Suprapubic skin (tissue), 4 donors: ENCODE results near the gene NEK10.

Source experiments
- POLR2A ChIP-seq, 2 donors: fragments of 450-650 bp; IDR thresholded peaks; one replicate each; pipeline ENCODE4 v1.6.1; 2017; ENCODE audit warnings: antibody characterized with exemption in 2 of 2, mild to moderate bottlenecking in 2 of 2, moderate library complexity in 2 of 2
- POLR2AphosphoS5 ChIP-seq, 3 donors: sonication (generic); formaldehyde crosslinking; IDR thresholded peaks; one replicate each; pipeline ENCODE4 v1.6.1; 2017; ENCODE audit warnings: antibody characterized with exemption in 3 of 3
- TF ChIP-seq, protein P1 (sequence below), 2 donors: fragments of 200-600 bp in 1 of 2; fragments of 450-650 bp in 1 of 2; sonication (generic) in 1 of 2; IDR thresholded peaks; one replicate each; pipeline ENCODE4 v1.5.1; 2016 to 2019; ENCODE audit warnings: antibody characterized with exemption in 2 of 2, mild to moderate bottlenecking in 1 of 2, moderate library complexity in 1 of 2

DNA sequence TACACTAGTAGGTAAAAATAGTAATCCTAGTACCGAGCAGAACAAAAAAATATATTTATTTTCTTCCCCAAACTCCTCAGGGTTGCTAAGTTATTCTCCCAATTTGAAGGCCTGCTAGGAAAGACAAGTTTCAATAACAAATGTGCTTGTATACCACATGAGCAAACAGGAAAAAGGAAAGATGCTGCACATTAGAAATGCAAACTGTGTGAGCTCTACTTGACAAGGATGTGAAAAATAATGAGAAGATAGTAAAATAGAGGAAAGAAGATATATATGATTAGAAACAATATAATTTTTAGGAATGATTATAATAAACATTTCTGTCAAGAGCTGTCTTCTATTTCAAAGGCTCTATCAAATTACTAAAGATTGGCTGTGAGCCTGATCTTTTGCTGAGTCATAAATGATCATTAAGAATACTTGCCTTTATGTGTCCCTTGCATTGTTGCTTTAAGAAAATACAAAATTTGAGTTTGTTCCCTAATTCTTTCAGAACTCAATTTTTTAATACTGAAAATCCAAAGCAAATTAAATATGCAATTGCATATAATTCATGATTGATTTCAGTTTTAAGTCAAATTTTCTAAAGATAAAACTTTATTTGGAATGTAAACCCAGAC, 174.2 kb downstream of the NEK10 start:
- TF ChIP-seq, protein P1, sequence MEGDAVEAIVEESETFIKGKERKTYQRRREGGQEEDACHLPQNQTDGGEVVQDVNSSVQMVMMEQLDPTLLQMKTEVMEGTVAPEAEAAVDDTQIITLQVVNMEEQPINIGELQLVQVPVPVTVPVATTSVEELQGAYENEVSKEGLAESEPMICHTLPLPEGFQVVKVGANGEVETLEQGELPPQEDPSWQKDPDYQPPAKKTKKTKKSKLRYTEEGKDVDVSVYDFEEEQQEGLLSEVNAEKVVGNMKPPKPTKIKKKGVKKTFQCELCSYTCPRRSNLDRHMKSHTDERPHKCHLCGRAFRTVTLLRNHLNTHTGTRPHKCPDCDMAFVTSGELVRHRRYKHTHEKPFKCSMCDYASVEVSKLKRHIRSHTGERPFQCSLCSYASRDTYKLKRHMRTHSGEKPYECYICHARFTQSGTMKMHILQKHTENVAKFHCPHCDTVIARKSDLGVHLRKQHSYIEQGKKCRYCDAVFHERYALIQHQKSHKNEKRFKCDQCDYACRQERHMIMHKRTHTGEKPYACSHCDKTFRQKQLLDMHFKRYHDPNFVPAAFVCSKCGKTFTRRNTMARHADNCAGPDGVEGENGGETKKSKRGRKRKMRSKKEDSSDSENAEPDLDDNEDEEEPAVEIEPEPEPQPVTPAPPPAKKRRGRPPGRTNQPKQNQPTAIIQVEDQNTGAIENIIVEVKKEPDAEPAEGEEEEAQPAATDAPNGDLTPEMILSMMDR (IDR thresholded peaks at IDR 0.05), result no peak
- TF ChIP-seq POLR2AphosphoS5 (IDR thresholded peaks at IDR 0.05) (no peak), POLR2A (IDR thresholded peaks at IDR 0.05) (no peak)
